ENCODE data around the gene PRKCE. TPM values are rescaled to one million over a fixed set of nuclear protein-coding genes. Genes with fewer than 3 reads are reported as not detected.

PRKCE gene
- total RNA-seq, 1 experiment from 2014 or later, result 1.3 TPM

DNA sequence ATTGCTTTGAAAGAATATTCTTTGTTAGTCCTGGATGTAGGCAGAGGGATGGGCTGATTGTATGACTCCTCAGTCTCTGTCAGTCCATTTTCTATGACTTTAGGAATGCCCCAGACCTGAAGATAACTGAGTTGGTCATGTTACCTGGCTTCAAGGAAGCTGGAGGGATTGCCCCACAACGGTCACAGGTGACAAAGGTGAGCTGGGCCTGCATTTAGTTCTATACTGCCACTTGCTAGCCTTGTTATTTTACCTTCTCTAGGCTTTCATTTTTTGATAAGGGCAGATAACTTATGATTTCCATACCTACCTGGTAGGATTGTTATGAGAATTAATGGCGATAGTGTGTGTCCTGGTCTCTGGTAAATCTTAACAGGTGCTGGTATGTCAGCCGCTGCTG lies 260.1 kb downstream of the PRKCE start:
- Histone ChIP-seq H2AFZ (ENCODE audit: low read length) (no peak overlapping the region), H3K9ac (ENCODE audit: extremely low read depth, insufficient read length, low read length) (no peak overlapping the region), H2BK15ac (ENCODE audit: low read depth, low read length) (no peak overlapping the region), H4K20me1 (ENCODE audit: control insufficient read depth, insufficient read depth, insufficient read length) (no peaks in the 10 kb centered on the region), H3K79me2 (ENCODE audit: insufficient read depth, low read length) (no peaks in the 10 kb centered on the region), H3K18ac (ENCODE audit: insufficient read length, low read depth, low read length) (no peak overlapping the region), H3K9me3 (ENCODE audit: control insufficient read depth, low read depth, low read length) (no peaks in the 10 kb centered on the region), H3K23ac (ENCODE audit: insufficient read length, low read depth, low read length) (no peak overlapping the region), H3K4ac (ENCODE audit: low read depth, low read length) (no peak overlapping the region), H3K4me2 (ENCODE audit: insufficient read depth, insufficient read length, low read length) (no peak overlapping the region), H4K5ac (ENCODE audit: insufficient read length, low read depth, low read length) (no peak overlapping the region), H2BK20ac (ENCODE audit: low read depth, low read length, poor library complexity, severe bottlenecking) (no peak overlapping the region), H2BK12ac (ENCODE audit: insufficient read length, low read depth, low read length) (no peak overlapping the region), H3K27me3 (ENCODE audit: insufficient read depth, low read length) (no peaks in the 10 kb centered on the region), H3K23me2 (ENCODE audit: insufficient read length, low read depth, low read length, poor library complexity, severe bottlenecking) (no peaks in the 10 kb centered on the region), H3K4me1 (ENCODE audit: insufficient read depth, low read length) (no peaks in the 10 kb centered on the region), H2BK5ac (ENCODE audit: insufficient read length, low read length) (no peak overlapping the region), H4K8ac (replicated peaks; ENCODE audit: insufficient read length, low read depth, low read length) (no peak overlapping the region), H4K91ac (ENCODE audit: insufficient read length, low read depth, low read length) (no peak overlapping the region), H3K14ac (ENCODE audit: insufficient read depth, low read length) (no peak overlapping the region), H3T11ph (ENCODE audit: low read length) (no peak overlapping the region), H3K79me1 (ENCODE audit: insufficient read depth, low read depth, low read length, poor library complexity, severe bottlenecking) (no peaks in the 10 kb centered on the region), H3K27ac (ENCODE audit: insufficient read length, low read depth, low read length) (no peak overlapping the region), H2AK5ac (ENCODE audit: insufficient read length, low read length) (no peak overlapping the region), H2BK120ac (ENCODE audit: low read depth, low read length, poor library complexity, severe bottlenecking) (no peak overlapping the region), H3K56ac (ENCODE audit: insufficient read length, low read depth, low read length) (no peak overlapping the region)
- no peak overlapping the region for H3K27ac Mint-ChIP-seq
- no CpG with 5 or more reads among the region's 3 CpGs for WGBS (ENCODE audit: extremely low coverage, insufficient read length, low lambda C conversion rate)
- no peak overlapping the region for H3K4me3 Mint-ChIP-seq
- peaks cover 1% of the 10 kb centered on the region; the same call in 1 of the 2 replicates for H3K27me3 Mint-ChIP-seq (ENCODE audit: low read depth)
- peaks cover 0 to 2% of the 10 kb centered on the region in 2 experiments; a peak in 1 of 5 replicates for H3K9me3 Mint-ChIP-seq
- TF ChIP-seq, protein P1, sequence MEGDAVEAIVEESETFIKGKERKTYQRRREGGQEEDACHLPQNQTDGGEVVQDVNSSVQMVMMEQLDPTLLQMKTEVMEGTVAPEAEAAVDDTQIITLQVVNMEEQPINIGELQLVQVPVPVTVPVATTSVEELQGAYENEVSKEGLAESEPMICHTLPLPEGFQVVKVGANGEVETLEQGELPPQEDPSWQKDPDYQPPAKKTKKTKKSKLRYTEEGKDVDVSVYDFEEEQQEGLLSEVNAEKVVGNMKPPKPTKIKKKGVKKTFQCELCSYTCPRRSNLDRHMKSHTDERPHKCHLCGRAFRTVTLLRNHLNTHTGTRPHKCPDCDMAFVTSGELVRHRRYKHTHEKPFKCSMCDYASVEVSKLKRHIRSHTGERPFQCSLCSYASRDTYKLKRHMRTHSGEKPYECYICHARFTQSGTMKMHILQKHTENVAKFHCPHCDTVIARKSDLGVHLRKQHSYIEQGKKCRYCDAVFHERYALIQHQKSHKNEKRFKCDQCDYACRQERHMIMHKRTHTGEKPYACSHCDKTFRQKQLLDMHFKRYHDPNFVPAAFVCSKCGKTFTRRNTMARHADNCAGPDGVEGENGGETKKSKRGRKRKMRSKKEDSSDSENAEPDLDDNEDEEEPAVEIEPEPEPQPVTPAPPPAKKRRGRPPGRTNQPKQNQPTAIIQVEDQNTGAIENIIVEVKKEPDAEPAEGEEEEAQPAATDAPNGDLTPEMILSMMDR (conservative IDR thresholded peaks at IDR 0.05), result no peak
- no peaks in the 10 kb centered on the region for H3K36me3 Mint-ChIP-seq (ENCODE audit: insufficient read depth in 1 of 3, low read depth in 3 of 3)
- DNase-seq, result no peak
- peaks cover 4 to 6% of the 10 kb centered on the region in 2 experiments; a peak in 3 of 4 replicates for H3K4me1 Mint-ChIP-seq
